ENCODE results near the gene PLA2G2F.

- TF ChIP-seq CTCF (IDR thresholded peaks at IDR 0.05) (no peak), STAT6 (CRISPR knock-in tag; conservative IDR thresholded peaks at IDR 0.05; ENCODE audit: low read depth) (no peak), SP1 (CRISPR knock-in tag; conservative IDR thresholded peaks at IDR 0.05) (no peak), ATF6 (CRISPR knock-in tag; IDR thresholded peaks at IDR 0.05) (no peak), ZNF423 (CRISPR knock-in tag; IDR thresholded peaks at IDR 0.05) (no peak), CREM (CRISPR knock-in tag; IDR thresholded peaks at IDR 0.05) (no peak), RELA (CRISPR knock-in tag; IDR thresholded peaks at IDR 0.05; ENCODE audit: borderline replicate concordance) (no peak), ZNF512 (CRISPR knock-in tag; IDR thresholded peaks at IDR 0.05; ENCODE audit: borderline replicate concordance) (no peak), E2F4 (CRISPR knock-in tag; IDR thresholded peaks at IDR 0.05; ENCODE audit: borderline replicate concordance, low read depth) (no peak), USF1 (CRISPR knock-in tag; IDR thresholded peaks at IDR 0.05) (no peak)
Measured at GRCh38 chr1:20172033-20172590, 33.0 kb downstream of the PLA2G2F start.
